ENCODE measurements around the gene MEGF11.

Gene MEGF11

GRCh38 chr15:66046751-66047150, 206.8 kb downstream of the MEGF11 start:
- no peak for DNase-seq

- no peak for DNase-seq
Measured at GRCh38 chr15:66046326-66046725, 207.2 kb downstream of the MEGF11 start.

- DNase-seq, result no peak
Measured at GRCh38 chr15:66045542-66045941, 208.0 kb downstream of the MEGF11 start.

GRCh38 chr15:66044837-66045236, 208.7 kb downstream of the MEGF11 start:
- no peak for DNase-seq

GRCh38 chr15:66043264-66043663, 210.3 kb downstream of the MEGF11 start:
- no peak for DNase-seq

GRCh38 chr15:66042624-66043023, 210.9 kb downstream of the MEGF11 start:
- no peak for DNase-seq

- DNase-seq, result no peak
Measured at GRCh38 chr15:66041276-66041675, 212.3 kb downstream of the MEGF11 start.

- no peak for DNase-seq
Measured at GRCh38 chr15:66040211-66040892, 213.2 kb downstream of the MEGF11 start.

- DNase-seq, result no peak
Measured at GRCh38 chr15:66039117-66039871, 214.3 kb downstream of the MEGF11 start.

GRCh38 chr15:66038387-66039116, 215.0 kb downstream of the MEGF11 start:
- no peak for DNase-seq

GRCh38 chr15:66036859-66037258, 216.7 kb downstream of the MEGF11 start:
- DNase-seq, result no peak

- no peak for DNase-seq
Measured at GRCh38 chr15:66035901-66036300, 217.6 kb downstream of the MEGF11 start.

- DNase-seq, result no peak
Measured at GRCh38 chr15:66033143-66033542, 220.4 kb downstream of the MEGF11 start.

- DNase-seq, result no peak
Measured at GRCh38 chr15:66032006-66032405, 221.5 kb downstream of the MEGF11 start.

GRCh38 chr15:66030650-66031049, 222.9 kb downstream of the MEGF11 start:
- DNase-seq, result no peak

GRCh38 chr15:66029650-66030049, 223.9 kb downstream of the MEGF11 start:
- no peak for DNase-seq

- no peak for DNase-seq
Measured at GRCh38 chr15:66027268-66027805, 226.2 kb downstream of the MEGF11 start.

GRCh38 chr15:66025972-66026371, 227.6 kb downstream of the MEGF11 start:
- DNase-seq, result no peak

- no peak for DNase-seq
Measured at GRCh38 chr15:66025015-66025452, 228.5 kb downstream of the MEGF11 start.

- DNase-seq, result no peak
Measured at GRCh38 chr15:66024116-66024515, 229.4 kb downstream of the MEGF11 start.

GRCh38 chr15:66023311-66023972, 230.1 kb downstream of the MEGF11 start:
- no peak for DNase-seq

- DNase-seq, result no peak
Measured at GRCh38 chr15:66022163-66022525, 231.4 kb downstream of the MEGF11 start.
